Measurements from ENCODE around the gene RAC2.
"Not testable (repeated sequence)": the region's sequence is repeated elsewhere in the genome, so short reads cannot be mapped to it uniquely, and the experiment has no call there.

The RAC2 gene

DNA sequence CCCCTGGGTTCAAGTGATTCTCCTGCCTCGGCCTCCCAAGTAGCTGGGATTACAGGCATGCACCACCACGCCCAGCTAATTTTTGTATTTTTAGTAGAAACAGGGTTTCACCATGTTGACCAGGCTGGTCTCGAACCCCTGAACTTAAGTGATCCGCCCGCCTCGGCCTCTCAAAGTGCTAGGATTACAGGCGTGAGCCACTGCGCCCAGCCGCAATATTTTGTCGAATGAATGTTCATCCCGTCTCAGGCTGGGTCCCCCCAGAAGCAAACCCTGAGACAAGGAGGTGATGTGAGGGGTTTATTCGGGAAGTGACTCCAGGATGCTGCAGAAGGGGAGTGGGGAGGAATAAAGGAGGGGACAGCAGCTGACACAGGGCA is 10.7 kb downstream of the RAC2 start:
- DNase-seq: not testable (repeated sequence)

DNA sequence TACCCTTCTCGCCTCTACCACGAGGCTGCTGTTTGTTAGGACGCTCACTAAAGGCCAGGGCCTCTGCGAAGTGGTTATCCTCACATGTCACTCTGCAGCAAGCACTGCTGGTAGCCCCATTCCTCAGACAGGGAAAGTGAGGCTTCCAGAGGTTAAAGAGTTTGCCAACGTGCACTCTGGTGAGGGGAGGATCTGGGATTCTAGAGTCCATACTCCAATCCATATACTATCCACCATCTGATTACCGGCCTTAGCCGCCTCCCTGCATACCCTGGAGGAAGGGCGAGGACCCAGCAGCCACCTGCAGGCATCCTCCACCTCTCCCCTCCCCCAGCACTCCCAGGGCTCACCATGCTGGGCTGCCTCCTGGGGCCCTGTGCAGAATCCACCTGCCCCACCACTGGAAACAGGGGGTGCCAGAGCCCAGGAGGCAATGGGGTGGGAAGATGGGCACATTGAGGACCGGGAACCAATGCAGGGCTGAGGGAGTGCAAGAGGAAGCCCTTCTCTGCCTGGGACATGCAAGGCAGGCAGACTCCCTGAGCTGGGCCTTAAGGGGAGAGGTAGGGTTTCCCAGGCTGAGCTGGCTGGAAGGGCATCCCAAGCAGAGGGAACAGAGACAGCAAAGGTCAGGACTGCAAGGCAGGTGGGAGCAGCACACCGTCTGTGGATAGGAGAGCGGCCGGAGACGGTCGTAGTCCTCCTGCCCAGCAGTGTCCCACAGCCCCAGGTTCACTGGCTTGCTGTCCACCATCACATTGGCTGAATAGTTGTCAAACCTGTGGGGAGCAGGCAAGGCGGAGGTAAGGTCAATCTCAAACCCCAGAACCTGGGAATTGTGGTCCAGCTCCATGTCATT is 11.7 kb downstream of the RAC2 start:
- DNase-seq: no peak

DNA sequence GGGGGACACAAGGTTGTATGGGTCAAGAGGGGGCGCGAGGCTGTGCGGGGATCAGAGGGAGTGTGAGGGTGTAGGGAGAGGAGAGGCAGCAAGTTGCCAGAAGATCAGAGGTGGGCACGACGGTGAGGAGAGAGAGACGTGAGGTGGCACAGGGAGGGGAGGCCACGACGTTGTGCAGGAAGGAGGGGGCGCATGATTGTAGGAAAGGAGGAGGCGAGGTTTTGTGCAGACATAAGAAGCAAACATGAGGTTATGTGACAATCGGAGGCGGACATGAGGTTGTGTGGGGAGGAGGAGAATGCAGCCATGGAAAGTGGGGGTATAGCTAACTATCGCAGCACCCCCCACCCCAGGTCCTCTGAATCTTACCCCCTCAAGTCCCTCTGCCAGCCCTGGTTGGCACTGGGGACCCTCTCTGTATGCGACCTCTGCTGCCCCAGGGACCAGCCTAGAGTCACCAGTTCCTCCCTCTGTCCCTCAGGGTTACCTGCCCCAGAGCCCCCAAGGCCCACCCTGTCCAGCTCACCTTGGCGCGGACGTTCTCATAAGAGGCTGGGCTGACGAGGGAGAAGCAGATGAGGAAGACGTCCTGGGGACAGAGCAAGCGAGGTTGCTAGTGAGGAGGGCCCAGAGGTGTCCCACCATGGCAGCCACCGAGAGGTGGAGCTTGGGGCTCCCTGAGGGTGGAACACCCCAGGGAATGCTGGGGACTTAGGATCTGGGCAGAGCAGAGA is 12.5 kb downstream of the RAC2 start:
- DNase-seq: no peak

DNA sequence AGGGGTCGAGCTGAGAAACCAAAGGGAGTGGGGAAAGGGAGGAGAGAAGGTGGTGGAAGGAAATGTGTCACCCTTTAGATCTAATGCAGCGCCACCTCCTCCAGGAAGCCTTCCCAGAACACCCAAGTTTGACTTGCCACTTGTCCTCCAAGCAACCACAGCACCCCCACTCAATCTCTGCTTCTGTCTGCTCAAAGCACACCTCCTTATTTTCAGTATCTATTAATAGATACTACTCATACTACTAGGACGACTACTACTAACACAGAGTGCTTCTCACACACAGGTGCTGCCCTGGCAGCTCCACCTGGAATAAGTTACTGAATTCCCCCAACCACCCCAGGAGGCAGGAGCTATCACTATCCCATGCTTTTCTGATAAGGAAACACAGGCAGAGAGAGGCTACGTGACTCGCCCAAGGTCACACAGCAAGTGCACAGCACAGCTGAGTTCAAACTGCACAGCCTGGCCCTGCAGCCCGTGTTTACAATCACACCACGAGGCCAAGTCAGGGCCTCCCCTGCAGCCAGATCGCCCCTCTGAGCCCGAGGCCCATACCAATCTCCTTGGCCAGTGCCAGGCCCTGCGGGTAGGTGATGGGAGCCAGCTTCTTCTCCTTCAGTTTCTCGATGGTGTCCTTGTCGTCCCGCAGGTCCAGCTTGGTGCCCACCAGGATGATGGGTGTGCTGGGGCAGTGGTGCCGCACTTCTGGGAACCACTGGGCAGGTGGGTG is 13.2 kb downstream of the RAC2 start:
- no peak for DNase-seq

DNA sequence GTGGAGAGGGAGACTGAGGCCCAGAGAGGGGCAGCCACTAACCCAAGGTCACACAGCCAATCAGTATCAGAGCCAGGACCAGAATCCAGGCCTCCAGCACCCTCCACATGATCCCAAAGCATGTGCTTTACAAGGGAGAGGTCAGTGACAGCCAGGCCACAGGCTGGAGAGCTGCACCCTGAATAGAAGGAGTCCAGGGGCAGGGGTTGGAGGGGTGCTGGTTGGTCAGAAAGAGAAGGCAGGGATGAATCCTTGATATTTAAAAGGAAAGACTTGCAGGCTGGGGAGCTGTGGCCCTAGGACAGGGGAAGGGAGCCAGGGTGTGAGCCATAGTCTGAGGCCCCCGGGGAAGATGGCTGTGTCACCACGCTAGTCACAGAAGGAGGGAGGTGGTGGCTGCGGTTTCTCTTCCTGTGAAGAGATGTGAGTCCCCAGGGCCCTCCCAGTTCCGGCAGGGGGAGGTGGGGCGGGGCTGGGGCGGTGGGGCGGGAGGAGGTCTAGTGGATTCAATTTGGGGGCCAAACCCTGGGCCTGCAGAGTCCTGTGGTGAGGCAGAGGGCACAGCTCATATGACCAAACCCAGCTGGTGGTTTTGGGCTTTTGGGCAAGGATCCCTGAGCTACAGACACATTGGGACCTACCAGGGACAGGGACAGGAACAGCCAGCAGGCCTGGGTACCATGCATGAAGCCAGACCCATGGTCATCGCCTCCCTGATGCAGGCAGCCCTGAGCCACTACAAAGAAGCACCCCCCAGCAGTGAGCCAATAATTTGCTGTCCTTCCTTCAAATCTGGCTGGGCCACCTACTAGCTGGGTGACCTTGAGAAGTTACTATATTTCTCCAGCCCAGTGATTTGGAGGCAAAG is 14.0 kb downstream of the RAC2 start:
- no peak for DNase-seq

GRCh38 chr22:37229012-37229804 is 14.9 kb downstream of the RAC2 start:
- no peak for DNase-seq

DNA sequence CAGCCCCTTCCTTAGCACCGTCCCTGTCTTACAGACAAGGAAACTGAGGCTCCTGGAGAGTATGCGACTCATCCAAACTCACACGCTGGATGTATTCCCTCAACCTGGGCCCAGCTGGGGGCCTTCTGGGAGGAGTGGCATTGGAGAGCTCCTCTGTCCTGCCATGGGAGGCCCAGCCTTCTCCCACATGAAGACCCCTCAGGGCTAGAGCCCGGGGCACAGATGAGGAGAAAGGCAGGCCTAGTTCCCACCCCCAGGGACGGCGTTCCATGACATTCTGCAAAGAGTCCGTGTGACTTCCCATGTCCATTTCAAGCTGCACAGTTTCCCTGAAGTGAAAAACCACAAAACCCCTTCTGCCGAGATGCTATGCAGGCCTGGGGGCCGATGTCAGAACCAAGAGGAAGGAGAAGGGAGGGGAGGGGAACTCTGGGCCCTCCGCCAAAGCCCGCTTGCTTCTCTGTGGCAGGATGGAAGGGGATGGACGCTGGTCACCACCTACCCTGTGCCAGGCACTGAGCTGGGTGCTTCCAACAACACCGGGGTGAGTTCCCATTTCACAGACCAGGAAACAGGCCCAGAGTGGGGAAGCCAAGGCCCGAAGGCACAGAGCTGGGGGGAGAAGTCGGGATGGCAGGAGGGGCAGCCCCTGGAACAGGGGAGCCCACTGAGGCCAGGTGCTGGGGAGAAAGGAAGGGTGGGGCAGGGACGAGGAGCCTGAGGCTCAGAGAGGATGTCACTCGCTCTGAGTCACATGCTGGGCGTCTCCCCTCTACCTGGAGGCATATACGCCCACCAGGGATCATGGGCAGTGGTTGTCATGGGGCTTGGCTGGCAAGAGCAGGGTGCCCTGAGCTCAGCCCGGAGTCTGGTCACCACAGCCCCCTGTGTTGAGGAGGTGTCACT is 15.7 kb downstream of the RAC2 start:
- no peak for DNase-seq

DNA sequence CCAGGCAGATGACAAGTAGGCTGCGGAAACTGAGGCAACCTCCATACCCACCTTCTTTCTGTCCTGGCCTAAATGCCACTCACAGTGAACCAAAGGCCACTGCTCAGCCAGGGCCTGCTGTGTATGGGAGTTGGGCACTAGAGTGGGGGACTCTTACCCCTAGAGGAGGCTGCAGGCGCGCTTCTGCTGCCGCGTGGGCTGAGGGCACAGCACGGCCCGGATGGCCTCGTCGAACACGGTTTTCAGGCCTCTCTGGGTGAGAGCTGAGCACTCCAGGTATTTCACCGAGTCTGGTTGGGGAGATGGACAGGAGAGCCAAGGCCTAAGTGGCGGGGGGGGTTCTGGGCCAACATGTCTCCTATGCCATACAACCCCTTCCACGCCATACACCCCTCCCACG is 17.6 kb downstream of the RAC2 start:
- DNase-seq: no peak

DNA sequence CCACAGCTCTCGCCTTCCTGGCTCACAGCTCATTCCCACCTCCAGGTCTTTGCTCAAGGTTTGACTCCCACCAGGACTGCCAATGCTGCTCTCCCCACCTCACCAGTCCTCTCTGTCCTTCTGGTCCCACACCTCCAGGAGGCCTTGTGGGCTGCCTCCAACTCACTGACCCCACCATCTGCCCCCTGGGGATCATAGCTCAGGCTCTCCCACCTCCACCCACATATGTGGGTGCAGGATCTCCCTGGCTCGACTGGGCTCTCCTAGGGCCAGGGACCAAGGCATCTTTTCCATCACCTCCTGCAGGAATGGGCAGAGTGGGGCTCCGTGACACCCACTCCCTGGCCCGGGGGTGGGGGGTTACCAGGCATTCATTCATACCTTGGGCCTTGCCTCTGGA is 18.0 kb downstream of the RAC2 start:
- DNase-seq: no peak

DNA sequence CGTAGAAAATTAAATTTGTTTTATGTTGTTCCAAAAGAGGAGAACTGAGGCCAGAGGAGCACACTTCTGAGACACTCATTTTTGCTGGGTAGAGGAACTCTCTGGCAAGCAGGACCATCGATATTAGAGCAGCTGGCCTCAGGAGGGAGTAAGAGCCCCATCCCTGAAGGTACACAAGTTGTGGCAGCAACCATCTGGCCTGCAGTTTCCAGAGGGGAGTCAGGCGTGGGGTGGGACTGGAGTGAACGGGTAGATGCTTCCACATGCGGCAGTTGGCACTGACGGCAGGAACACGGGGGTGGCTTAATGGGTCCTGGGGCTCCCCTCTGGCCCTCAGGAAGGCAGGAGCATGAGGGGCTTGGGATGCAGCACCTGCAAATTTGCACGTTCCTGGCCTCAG is 18.6 kb downstream of the RAC2 start:
- DNase-seq: no peak

DNA sequence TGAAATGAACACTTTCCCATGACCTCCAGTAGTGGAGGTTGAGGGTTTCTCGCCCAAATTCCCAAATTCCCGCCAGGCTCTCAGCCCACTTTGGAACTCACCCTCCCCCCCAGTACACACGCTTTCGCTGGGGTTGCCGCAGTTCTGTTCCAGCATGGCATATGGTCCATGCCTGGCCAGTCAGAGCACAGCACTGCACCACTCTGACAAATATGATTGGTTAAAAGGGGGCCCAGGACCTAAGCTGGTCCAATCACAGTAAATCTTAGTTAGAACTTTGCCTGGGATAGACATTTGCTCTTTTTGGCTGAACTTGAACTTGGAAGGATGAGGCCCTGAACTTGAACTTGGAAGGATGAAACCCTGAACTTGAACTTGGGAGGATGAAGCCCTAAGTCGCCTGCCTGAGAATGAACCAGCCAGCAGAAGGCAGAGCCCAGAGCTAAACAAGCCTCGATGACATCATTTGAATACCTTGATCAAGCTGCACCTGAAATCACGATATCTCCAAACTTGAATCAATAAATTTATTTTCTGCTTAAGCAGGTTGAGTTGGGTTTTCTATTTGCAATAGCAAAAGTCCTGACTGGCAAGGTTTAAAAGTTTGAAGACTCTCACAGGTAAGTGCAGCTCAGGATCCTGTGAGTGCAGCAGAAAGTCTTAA is 19.2 kb downstream of the RAC2 start:
- no peak for DNase-seq

DNA sequence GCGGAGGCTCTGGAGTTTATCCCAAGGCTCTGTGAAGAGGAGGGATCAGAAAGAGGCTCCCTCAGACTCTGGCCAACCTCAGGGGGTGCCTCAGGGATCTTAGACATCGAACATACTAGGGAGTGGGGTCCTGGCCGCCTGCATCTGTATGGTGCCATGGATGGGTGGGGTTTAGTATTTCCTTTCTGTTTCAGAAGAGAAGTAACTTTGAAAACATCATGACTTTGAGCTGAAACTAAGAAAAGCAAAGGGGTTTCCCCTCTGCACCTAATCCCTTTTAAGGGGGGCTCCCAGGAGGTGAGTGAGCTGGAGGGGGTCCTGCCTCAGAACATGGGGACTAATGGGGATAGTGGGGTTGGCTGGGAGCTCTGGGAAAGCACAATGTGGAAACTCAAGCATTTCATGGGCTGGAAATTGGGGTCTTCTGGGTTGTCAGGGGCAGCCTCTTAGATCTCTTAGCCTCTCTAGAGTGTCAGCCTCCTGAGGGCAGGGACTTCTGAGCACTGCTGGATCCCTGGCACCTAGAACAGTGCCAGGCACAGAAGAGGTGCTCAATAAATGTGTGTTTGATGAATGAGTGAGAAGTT is 20.0 kb downstream of the RAC2 start:
- DNase-seq: no peak

- DNase-seq: no peak
Measured at GRCh38 chr22:37222440-37222971, 21.6 kb downstream of the RAC2 start.

DNA sequence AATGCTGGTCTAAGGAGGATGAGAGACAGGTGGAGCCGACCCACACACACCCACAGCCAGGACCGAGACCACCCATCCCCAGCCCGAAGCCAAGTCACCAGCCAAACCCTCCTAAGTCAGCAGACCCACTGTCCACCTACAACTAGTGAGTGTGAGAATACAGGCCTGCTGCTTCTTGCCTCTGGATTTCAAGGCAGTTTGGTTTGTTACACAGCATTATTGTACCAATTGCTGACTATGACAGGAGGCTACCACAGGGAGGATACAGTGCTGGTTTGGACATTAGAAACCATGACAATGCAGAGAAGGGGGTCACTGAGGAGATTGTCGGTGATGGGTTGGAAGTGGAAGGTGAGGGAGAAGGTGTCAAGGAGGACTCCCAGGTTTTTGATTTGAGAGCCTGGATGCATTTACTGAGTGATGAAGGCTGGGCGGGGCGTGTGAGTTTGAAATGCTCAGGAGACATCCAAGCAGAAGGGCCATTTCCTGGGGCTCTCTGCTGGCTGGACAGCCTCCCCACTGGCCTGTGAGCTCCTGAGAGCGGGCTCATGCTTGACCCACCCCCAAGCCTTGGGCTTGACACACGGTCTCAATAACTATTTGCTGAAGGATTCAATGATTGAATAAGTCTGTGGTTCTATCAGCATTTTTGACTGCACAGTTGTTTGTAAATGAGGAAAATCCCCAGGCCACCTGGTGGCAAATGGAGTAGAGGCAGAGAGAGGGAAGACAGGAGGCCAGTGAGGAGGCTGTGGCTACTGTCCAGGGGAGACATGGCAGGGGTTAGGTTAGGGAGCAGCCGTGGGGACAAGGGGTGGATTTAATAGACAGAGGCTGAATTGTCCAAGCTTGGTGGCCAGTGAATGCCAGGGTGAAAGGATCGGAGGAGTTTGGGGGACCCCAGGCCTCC is 22.4 kb downstream of the RAC2 start:
- DNase-seq: no peak

DNA sequence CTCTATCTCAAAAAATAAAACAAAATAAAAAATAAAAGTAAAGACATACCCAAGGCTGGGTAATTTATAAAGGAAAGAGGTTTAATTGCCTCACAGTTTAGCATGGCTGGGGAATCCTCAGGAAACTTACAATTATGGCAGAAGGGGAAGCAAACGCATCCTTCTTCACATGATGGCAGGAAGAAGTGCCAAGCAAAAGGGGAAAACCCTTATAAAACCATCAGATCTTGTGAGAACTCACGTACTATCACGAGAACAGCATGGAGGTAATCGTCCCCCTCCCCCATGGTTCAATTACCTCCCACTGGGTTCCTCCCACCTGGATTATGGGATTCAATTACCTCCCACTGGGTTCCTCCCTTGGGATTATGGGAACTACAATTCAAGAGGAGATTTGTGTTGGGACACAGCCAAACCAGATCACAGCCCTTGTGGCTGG is 23.5 kb downstream of the RAC2 start:
- no peak for DNase-seq

DNA sequence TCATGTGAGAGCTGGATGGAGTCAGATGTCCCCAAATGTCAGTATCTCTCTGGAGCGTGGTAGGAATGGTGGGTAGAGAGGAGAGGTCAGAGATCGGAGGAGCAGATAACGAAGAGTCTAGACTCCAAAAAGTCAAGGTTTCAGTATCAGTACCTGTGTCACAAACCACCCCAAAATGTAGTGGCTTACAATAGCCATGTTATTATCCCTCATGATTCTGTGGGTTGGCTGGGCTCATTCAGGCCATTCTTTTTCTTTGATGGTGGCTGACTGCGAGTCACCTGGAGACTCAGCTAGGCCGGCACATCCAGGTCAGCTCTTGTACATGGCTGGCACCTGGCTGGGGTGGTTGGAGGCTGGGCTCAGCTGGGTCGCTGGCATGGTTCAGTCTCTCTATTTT is 24.5 kb downstream of the RAC2 start:
- DNase-seq: no peak

DNA sequence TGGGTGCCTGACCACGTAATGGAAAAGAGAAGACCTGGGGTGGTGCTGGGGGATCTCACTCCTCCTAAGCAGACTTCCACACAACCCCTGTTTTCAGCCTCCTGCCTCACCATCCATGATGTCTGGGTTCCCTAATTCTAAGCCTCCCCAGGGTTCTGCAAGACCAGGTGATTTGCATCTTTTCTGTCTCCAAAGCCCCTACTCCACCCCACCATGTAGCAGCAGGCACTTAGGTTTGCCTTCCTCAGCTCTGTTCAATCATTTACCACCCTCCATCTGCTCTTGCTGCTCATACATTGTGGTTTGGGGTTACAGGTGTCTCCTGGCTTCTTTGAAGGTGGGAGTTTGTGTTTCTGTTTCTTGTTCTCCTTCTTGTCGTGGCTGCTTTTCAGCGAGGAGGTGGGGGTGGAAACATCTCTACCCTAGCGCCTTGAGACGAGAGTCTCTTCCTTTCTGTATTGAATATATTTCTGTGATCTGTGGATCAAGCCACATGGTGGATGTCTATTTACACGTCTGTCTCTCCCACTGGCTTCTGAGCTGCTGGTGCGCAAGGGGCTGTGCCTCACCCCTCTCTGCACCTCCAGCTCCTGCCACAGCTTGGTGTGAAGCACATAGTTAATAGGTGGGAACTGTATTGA is 25.2 kb downstream of the RAC2 start:
- no peak for DNase-seq

DNA sequence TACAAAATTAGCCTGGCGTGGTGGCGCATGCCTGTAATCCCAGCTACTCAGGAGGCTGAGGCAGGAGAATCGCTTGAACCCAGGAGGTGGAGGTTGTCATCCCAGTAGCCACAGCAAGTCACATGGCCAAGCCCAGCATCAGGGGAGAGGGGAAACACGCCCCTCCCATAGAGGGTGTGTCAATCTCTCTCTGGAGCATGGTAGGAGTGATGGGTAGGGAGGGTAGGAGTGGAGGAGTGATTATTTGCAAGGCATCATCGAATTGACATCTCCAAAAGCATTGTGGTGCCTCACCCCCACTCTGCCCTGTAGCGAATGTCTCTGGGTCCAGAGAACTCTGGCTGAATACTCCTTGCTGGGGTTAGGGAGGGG is 25.7 kb downstream of the RAC2 start:
- DNase-seq: no peak

All from NCI-H187 treated with DMSO at 0.1 percent for 48 hours (cell line).